WI38 (cell line): ENCODE data around the gene CADM1.

Experiments used
- H3K4me3 ChIP-seq: 2 replicates; pipeline ENCODE4 v1.5.1; 2011; ENCODE audit warnings: low read depth, mild to moderate bottlenecking, control low read depth, low read length
- CTCF ChIP-seq: IDR thresholded peaks from 2 replicates; pipeline ENCODE4 v1.5.1; 2012; ENCODE audit warnings: low read depth, mild to moderate bottlenecking, control low read depth, low read length

Gene CADM1

GRCh38 chr11:115306689-115307088 lies 197.5 kb downstream of the CADM1 start:
- no peak for TF ChIP-seq CTCF
- H3K4me3 ChIP-seq, result no peak overlapping the region

GRCh38 chr11:115304774-115305472 lies 199.3 kb downstream of the CADM1 start:
- no peak for TF ChIP-seq CTCF
- no peak overlapping the region for H3K4me3 ChIP-seq

DNA sequence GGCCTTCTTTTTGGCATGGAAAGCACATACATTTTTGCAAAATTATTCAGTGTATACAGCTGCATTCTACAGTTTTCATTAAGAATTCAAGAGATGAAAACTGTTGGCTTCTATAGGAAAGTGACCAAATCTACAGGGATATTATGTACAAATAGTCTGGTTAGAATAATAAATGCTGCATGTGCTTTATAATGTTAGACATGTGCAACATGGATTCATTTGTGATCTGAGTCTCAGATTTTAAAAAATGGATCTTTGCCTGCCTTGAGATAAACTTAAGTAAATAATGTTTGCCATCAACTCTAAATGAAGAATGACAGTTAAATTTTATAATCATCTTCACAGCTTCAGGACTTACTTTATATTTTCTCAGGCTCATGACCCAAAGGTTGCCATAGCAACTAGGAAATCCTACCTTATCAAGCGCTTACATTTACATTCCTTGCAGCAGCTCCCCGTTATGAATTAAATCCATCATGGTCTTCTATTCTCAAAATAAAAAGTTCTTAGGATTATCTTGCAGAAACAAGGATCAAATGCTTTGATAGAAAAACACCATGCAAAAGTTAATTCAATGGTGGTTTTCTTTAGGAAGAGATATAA lies 200.2 kb downstream of the CADM1 start:
- no peak for TF ChIP-seq CTCF
- no peak overlapping the region for H3K4me3 ChIP-seq

- no peak for TF ChIP-seq CTCF
- no peak overlapping the region for H3K4me3 ChIP-seq
These were observed 201.1 kb downstream of the CADM1 start for GRCh38 chr11:115302946-115303703.

- H3K4me3 ChIP-seq, result no peak overlapping the region
- TF ChIP-seq CTCF, result no peak
These were observed 203.4 kb downstream of the CADM1 start for GRCh38 chr11:115300660-115301428.

DNA sequence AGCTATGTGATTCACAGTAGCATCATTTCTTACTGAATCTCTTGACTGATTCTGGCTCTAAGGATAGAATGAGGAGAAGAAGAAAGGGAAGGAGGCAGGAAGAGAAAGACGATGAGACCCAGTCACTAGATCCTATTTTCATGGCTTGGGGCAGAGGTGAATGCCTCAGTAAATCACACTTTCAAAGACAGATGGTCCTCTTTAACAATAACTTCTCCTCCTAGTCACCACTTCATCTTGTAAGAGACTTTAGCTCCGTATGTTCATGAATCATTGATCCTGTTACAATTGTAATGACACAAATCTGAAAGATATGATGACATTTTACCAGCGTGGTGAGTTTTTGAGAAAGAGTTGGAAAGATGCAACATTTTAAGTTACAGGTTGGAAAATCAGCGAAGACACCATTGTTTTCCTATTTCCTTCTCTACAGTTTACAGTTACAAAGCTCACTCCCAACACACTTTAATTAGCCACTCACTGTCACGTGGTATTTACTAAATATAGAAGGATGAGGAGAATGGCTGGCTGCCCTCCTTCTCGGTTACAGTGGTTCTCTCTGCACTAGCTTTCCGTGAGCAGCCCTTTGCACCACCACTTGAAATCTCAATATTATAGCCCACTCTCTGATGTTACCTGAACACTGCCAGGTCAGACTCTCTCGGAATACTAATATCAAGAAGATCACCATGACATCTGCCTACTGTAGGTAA lies 205.8 kb downstream of the CADM1 start:
- no peak for TF ChIP-seq CTCF
- H3K4me3 ChIP-seq, result no peak overlapping the region
